ENCODE measurements around the gene TEX22.
A peak's percentile ranks its signal among the peaks of the same experiment; 100 is the strongest.

Gene TEX22

DNA sequence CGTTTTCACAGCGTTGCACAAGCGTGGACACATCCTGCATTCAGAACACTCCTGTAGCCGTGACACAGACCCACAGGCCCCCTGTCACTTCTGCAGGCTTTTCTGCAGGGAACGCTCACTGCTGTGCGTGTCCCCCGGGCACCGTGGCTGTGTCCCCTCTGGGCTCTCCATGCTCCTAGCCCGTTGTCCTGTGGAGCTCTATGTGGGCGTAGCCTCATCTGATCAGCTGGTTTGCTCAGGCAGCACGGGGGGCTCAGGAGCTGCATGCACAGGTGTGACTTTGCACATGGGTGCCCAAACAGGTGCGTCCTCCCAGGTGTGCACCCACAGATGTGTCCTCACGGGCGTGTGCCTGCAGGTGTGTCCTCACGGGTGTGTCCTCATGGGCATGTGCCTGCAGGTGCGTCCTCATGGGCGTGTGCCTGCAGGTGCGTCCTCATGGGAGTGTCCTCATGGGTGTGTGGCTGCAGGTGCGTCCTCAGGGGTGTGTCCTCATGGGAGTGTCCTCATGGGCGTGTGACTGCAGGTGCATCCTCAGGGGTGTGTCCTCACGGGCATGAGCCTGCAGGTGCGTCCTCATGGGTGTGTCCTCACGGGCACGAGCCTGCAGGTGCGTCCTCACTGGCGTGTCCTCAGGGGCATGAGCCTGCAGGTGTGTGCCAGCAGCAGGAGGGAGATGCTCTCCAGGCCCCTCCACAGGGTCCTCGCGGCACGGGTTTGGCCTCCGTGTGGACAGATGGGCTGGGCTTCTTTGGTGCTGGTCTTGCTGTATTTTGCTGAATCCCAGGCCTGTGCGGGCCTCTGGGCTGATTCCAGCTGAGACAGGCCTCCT is 38.8 kb downstream of the TEX22 start:
- no peak overlapping the region for H3K4me3 ChIP-seq (ENCODE audit: low read length)
- DNase-seq (ENCODE audit: low read depth): no peak
- no peak for TF ChIP-seq CTCF (conservative IDR thresholded peaks at IDR 0.05; ENCODE audit: low read length)

- no peak for TF ChIP-seq CTCF (conservative IDR thresholded peaks at IDR 0.05; ENCODE audit: low read length)
- DNase-seq (ENCODE audit: low read depth): no peak
- H3K4me3 ChIP-seq (ENCODE audit: low read length): no peak overlapping the region
Measured at GRCh38 chr14:105437723-105438500, 39.6 kb downstream of the TEX22 start.

GRCh38 chr14:105439179-105439578 is 40.8 kb downstream of the TEX22 start:
- no peak for TF ChIP-seq CTCF (conservative IDR thresholded peaks at IDR 0.05; ENCODE audit: low read length)
- H3K4me3 ChIP-seq (ENCODE audit: low read length): no peak overlapping the region
- DNase-seq (ENCODE audit: low read depth): no peak

- no peak; the same call in 1 of the 2 replicates for TF ChIP-seq CTCF (conservative IDR thresholded peaks at IDR 0.05; ENCODE audit: low read length)
- H3K4me3 ChIP-seq (ENCODE audit: low read length): no peak overlapping the region
- peak; percentile 26 for DNase-seq (ENCODE audit: low read depth)
Measured at GRCh38 chr14:105439710-105440553, 41.6 kb downstream of the TEX22 start.

DNA sequence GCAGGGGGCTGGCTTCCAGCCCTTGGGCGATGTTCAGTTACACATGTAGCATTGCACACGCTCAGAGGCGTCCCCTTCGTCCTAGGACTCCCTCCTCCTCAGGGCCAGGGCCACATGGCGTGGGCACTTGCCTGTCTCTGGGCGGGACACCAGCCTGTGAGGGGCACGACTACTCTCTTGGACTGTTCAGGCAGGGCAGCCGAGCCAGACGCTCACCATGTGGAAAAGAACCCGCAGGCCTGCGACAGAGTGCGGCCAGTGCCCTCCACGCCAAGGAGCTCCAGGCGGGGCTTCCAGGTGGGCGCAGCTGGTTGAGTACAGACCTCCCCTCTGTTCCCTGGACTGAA is 42.2 kb downstream of the TEX22 start:
- DNase-seq (ENCODE audit: low read depth): no peak
- no peak for TF ChIP-seq CTCF (conservative IDR thresholded peaks at IDR 0.05; ENCODE audit: low read length)
- H3K4me3 ChIP-seq (ENCODE audit: low read length): no peak overlapping the region

GRCh38 chr14:105440992-105441391 is 42.7 kb downstream of the TEX22 start:
- TF ChIP-seq CTCF (conservative IDR thresholded peaks at IDR 0.05; ENCODE audit: low read length): no peak
- H3K4me3 ChIP-seq (ENCODE audit: low read length): no peak overlapping the region
- no peak for DNase-seq (ENCODE audit: low read depth)

Data from AG10803 (cell line).